ENCODE results near the gene CEBPB.

GRCh38 chr20:50233325-50234212 is 42.9 kb downstream of the CEBPB start:
- no peak for TF ChIP-seq POLR2AphosphoS5 (IDR thresholded peaks at IDR 0.05; ENCODE audit: low read depth, low read length)
- TF ChIP-seq POLR2A (IDR thresholded peaks at IDR 0.05; ENCODE audit: low read depth, low read length), result no peak
- no peak for TF ChIP-seq TAF1 (IDR thresholded peaks at IDR 0.05; ENCODE audit: borderline replicate concordance, low read depth, low read length)

All from GM12892 (cell line).